ENCODE results near the gene CD93. TPM values are rescaled to one million over a fixed set of nuclear protein-coding genes. Genes with fewer than 3 reads are reported as not detected.

CD93 gene
- total RNA-seq, 4 donors from 2014 or later = 24.5 to 80.7 (median 66.0) TPM

GRCh38 chr20:23100720-23101107 lies 14.6 kb upstream of the CD93 start:
- no peak for DNase-seq (ENCODE audit: extremely low spot score)
- Histone ChIP-seq H3K4me1 (peaks cover 18 to 20% (median 19%) of the 10 kb centered on the region in 4 donors), H3K9me3 (no peaks in the 10 kb centered on the region), H3K36me3 (no peaks in the 10 kb centered on the region), H3K4me3 (no peak overlapping the region), H3K27ac (replicated peaks in 1 of 4) (no peak overlapping the region), H3K27me3 (no peaks in the 10 kb centered on the region)
- TF ChIP-seq POLR2A (IDR thresholded peaks at IDR 0.05; ENCODE audit: low read depth) (no peak), EP300 (IDR thresholded peaks at IDR 0.05) (no peak), POLR2AphosphoS5 (IDR thresholded peaks at IDR 0.05) (no peak), CTCF (IDR thresholded peaks at IDR 0.05) (no peak)
- intact Hi-C loops (cut with DNase I) = no loop called here

- Histone ChIP-seq H3K4me1 (peaks cover 11 to 16% (median 13%) of the 10 kb centered on the region in 4 donors), H3K27me3 (no peaks in the 10 kb centered on the region), H3K36me3 (no peaks in the 10 kb centered on the region), H3K9me3 (no peaks in the 10 kb centered on the region), H3K27ac (replicated peaks in 1 of 4) (no peak overlapping the region), H3K4me3 (no peak overlapping the region)
- intact Hi-C loops (cut with DNase I) = no loop called here
- DNase-seq (ENCODE audit: extremely low spot score) = no peak
- 93% methylated on average over 12 of the region's 13 CpGs for WGBS
- TF ChIP-seq POLR2AphosphoS5 (IDR thresholded peaks at IDR 0.05) (no peak), CTCF (IDR thresholded peaks at IDR 0.05) (no peak), EP300 (IDR thresholded peaks at IDR 0.05) (no peak), POLR2A (IDR thresholded peaks at IDR 0.05; ENCODE audit: low read depth) (no peak)
Measured at GRCh38 chr20:23099791-23100719, 13.9 kb upstream of the CD93 start.

- no peaks in the 10 kb centered on the region for H3K9me3 ChIP-seq
Measured at GRCh38 chr20:23097636-23098580, 11.8 kb upstream of the CD93 start.

More at GRCh38 chr20:23097636-23098580, 11.8 kb upstream of the CD93 start:
- Histone ChIP-seq H3K27me3 (no peaks in the 10 kb centered on the region), H3K4me3 (no peak overlapping the region), H3K27ac (replicated peaks in 1 of 4) (no peak overlapping the region), H3K4me1 (peaks cover 3 to 12% (median 6%) of the 10 kb centered on the region in 4 donors), H3K36me3 (no peaks in the 10 kb centered on the region)
- DNase-seq (ENCODE audit: extremely low spot score) = no peak
- WGBS = 84% methylated on average over 16 of the region's 16 CpGs
- intact Hi-C loops (cut with DNase I) = no loop called here
- no peak for TF ChIP-seq POLR2AphosphoS5 (IDR thresholded peaks at IDR 0.05)
- no peak for TF ChIP-seq CTCF (IDR thresholded peaks at IDR 0.05)
- TF ChIP-seq EP300 (IDR thresholded peaks at IDR 0.05) = no peak
- no peak for TF ChIP-seq POLR2A (IDR thresholded peaks at IDR 0.05; ENCODE audit: low read depth)

All from esophagus muscularis mucosa (tissue), 4 donors.